Stimulated activated naive CD8-positive, alpha-beta T cell treated with anti-CD3 and anti-CD28 coated beads, Interleukin-15, Interleukin-2, amounts not matched to agents 100 U/mL and 50 U/mL, for 24 hours (primary cell): ENCODE results near the gene SLC47A2.

Source experiments
- ATAC-seq: fragments of 150-1000 bp; cut with Tn5 transposase; one replicate; pipeline ENCODE4 v1.10.0; 2021
- DNase-seq: peaks from one replicate; pipeline ENCODE4 v3.0.0; 2021

The SLC47A2 gene

GRCh38 chr17:19747159-19747719 is 30.9 kb upstream of the SLC47A2 start:
- no peak for ATAC-seq
- no peak for DNase-seq

GRCh38 chr17:19746517-19746916 is 30.1 kb upstream of the SLC47A2 start:
- DNase-seq (no peak), ATAC-seq (no peak)

- DNase-seq, result peak; percentile 93
- ATAC-seq, result peak; percentile 86
These were observed 28.8 kb upstream of the SLC47A2 start for GRCh38 chr17:19744922-19745757.

GRCh38 chr17:19744492-19744891 is 28.1 kb upstream of the SLC47A2 start:
- DNase-seq (peak; percentile 43), ATAC-seq (no peak)

GRCh38 chr17:19743101-19744100 is 27.0 kb upstream of the SLC47A2 start:
- DNase-seq (no peak), ATAC-seq (no peak)

- no peak for ATAC-seq
These were observed 26.1 kb upstream of the SLC47A2 start for GRCh38 chr17:19742495-19742894.

GRCh38 chr17:19741832-19742457 is 25.6 kb upstream of the SLC47A2 start:
- DNase-seq, result no peak
- ATAC-seq, result no peak

More at GRCh38 chr17:19742495-19742894, 26.1 kb upstream of the SLC47A2 start:
- DNase-seq, result no peak

GRCh38 chr17:19740933-19741332 is 24.5 kb upstream of the SLC47A2 start:
- DNase-seq, result no peak
- no peak for ATAC-seq

GRCh38 chr17:19739241-19740201 is 23.1 kb upstream of the SLC47A2 start:
- ATAC-seq (no peak), DNase-seq (no peak)

- DNase-seq, result no peak
- ATAC-seq, result no peak
These were observed 22.4 kb upstream of the SLC47A2 start for GRCh38 chr17:19738757-19739156.

GRCh38 chr17:19738073-19738449 is 21.7 kb upstream of the SLC47A2 start:
- ATAC-seq (no peak), DNase-seq (no peak)

GRCh38 chr17:19737305-19738072 is 21.1 kb upstream of the SLC47A2 start:
- no peak for ATAC-seq
- DNase-seq, result no peak

GRCh38 chr17:19736071-19736470 is 19.7 kb upstream of the SLC47A2 start:
- ATAC-seq (no peak), DNase-seq (no peak)

- no peak for DNase-seq
- no peak for ATAC-seq
These were observed 17.7 kb upstream of the SLC47A2 start for GRCh38 chr17:19733953-19734526.

GRCh38 chr17:19731626-19732025 is 15.2 kb upstream of the SLC47A2 start:
- no peak for DNase-seq
- no peak for ATAC-seq

GRCh38 chr17:19730843-19731242 is 14.5 kb upstream of the SLC47A2 start:
- no peak for DNase-seq
- no peak for ATAC-seq

GRCh38 chr17:19729900-19730299 is 13.5 kb upstream of the SLC47A2 start:
- no peak for DNase-seq
- no peak for ATAC-seq

GRCh38 chr17:19728084-19728495 is 11.7 kb upstream of the SLC47A2 start:
- no peak for DNase-seq
- ATAC-seq, result no peak

GRCh38 chr17:19727501-19728078 is 11.2 kb upstream of the SLC47A2 start:
- ATAC-seq (no peak), DNase-seq (no peak)
